Ishikawa (cell line): ENCODE data around the gene ZC3H4.

ENCODE experiments used
- CEBPB ChIP-seq: IDR thresholded peaks from 2 replicates; pipeline ENCODE4 v1.6.1; 2012
- CREB1 ChIP-seq: IDR thresholded peaks from 2 replicates; pipeline ENCODE4 v1.6.1; 2012; ENCODE audit warnings: low read depth
- EGR1 ChIP-seq: IDR thresholded peaks from 2 replicates; pipeline ENCODE4 v1.6.1; 2012
- EP300 ChIP-seq: IDR thresholded peaks from 2 replicates; pipeline ENCODE4 v1.6.1; 2012; ENCODE audit warnings: borderline replicate concordance
- FOXM1 ChIP-seq: IDR thresholded peaks from 2 replicates; pipeline ENCODE4 v1.6.1; 2012; ENCODE audit warnings: low read depth, borderline replicate concordance
- NFIC ChIP-seq: IDR thresholded peaks from 2 replicates; pipeline ENCODE4 v1.6.1; 2012
- RAD21 ChIP-seq: IDR thresholded peaks from 2 replicates; pipeline ENCODE4 v1.6.1; 2012; ENCODE audit warnings: low read depth
- TAF1 ChIP-seq: IDR thresholded peaks from 2 replicates; pipeline ENCODE4 v1.6.1; 2012; ENCODE audit warnings: low read depth, mild to moderate bottlenecking
- TCF12 ChIP-seq: IDR thresholded peaks from 2 replicates; pipeline ENCODE4 v1.6.1; 2012; ENCODE audit warnings: low read depth
- TEAD4 ChIP-seq: IDR thresholded peaks from 2 replicates; pipeline ENCODE4 v1.6.1; 2012
- YY1 ChIP-seq: IDR thresholded peaks from 2 replicates; pipeline ENCODE4 v1.6.1; 2012; ENCODE audit warnings: low read depth
- ZBTB7A ChIP-seq: IDR thresholded peaks from 2 replicates; pipeline ENCODE4 v1.6.1; 2012; ENCODE audit warnings: low read depth
- TF ChIP-seq, protein P1 (sequence below): IDR thresholded peaks from 2 replicates; pipeline ENCODE4 v1.6.1; 2012
- TF ChIP-seq, protein P2 (sequence below): IDR thresholded peaks from 2 replicates; pipeline ENCODE4 v1.6.1; 2012
- TF ChIP-seq, protein P3 (sequence below): IDR thresholded peaks from 2 replicates; pipeline ENCODE4 v1.6.1; 2012; ENCODE audit warnings: low read depth, mild to moderate bottlenecking

The ZC3H4 gene

DNA sequence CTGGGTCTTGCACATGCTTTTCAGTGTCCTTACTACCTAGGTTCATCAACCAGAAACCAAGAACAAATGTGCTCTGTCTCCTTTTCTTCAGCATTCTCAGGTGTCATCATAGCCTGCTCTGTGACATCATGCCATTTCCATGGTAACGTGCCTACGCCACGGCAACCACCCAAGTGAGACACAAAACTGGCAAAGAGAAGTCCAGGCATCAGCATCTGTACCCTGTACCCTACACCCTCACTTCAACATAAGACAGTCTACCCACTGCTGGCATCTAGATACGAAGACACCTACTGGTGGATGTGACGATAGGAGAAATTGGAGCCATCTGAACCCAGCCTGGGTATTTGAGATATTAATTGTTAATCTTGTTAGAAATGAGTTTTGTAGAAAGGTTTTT is 13.3 kb downstream of the ZC3H4 start:
- TF ChIP-seq EGR1: no peak
- no peak for TF ChIP-seq TCF12
- TF ChIP-seq CEBPB: no peak
- TF ChIP-seq NFIC: no peak
- no peak for TF ChIP-seq RAD21
- TF ChIP-seq, protein P1, sequence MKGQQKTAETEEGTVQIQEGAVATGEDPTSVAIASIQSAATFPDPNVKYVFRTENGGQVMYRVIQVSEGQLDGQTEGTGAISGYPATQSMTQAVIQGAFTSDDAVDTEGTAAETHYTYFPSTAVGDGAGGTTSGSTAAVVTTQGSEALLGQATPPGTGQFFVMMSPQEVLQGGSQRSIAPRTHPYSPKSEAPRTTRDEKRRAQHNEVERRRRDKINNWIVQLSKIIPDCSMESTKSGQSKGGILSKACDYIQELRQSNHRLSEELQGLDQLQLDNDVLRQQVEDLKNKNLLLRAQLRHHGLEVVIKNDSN: no peak
- TF ChIP-seq TAF1: no peak
- TF ChIP-seq, protein P2, sequence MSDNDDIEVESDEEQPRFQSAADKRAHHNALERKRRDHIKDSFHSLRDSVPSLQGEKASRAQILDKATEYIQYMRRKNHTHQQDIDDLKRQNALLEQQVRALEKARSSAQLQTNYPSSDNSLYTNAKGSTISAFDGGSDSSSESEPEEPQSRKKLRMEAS: no peak
- no peak for TF ChIP-seq FOXM1
- no peak for TF ChIP-seq ZBTB7A
- TF ChIP-seq YY1: no peak
- TF ChIP-seq CREB1: no peak
- no peak for TF ChIP-seq EP300
- TF ChIP-seq, protein P3, sequence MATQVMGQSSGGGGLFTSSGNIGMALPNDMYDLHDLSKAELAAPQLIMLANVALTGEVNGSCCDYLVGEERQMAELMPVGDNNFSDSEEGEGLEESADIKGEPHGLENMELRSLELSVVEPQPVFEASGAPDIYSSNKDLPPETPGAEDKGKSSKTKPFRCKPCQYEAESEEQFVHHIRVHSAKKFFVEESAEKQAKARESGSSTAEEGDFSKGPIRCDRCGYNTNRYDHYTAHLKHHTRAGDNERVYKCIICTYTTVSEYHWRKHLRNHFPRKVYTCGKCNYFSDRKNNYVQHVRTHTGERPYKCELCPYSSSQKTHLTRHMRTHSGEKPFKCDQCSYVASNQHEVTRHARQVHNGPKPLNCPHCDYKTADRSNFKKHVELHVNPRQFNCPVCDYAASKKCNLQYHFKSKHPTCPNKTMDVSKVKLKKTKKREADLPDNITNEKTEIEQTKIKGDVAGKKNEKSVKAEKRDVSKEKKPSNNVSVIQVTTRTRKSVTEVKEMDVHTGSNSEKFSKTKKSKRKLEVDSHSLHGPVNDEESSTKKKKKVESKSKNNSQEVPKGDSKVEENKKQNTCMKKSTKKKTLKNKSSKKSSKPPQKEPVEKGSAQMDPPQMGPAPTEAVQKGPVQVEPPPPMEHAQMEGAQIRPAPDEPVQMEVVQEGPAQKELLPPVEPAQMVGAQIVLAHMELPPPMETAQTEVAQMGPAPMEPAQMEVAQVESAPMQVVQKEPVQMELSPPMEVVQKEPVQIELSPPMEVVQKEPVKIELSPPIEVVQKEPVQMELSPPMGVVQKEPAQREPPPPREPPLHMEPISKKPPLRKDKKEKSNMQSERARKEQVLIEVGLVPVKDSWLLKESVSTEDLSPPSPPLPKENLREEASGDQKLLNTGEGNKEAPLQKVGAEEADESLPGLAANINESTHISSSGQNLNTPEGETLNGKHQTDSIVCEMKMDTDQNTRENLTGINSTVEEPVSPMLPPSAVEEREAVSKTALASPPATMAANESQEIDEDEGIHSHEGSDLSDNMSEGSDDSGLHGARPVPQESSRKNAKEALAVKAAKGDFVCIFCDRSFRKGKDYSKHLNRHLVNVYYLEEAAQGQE: no peak
- TF ChIP-seq TEAD4: no peak

DNA sequence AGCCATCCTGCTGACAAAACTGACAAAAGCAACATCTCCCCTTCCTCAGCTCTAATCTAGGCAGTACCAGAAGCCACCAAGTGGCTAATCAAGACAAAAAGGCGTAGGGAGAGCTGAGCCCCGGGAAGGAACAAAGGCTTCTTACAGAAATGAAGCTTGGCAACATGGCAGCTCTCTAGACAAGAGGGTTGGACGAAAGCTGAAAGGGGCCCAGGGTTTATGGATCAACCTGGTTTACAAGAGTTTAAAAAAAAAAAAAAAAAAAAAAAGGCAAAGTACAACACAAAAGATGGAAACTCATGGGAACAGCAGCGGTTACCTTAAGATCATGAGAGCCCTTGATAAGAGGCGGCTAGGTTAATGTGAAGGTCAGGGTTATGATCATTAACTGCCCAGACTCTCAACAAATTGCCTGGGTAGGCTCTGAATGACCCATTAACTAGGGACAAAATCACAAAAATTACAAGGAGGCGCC is 14.0 kb downstream of the ZC3H4 start:
- TF ChIP-seq EP300: no peak
- TF ChIP-seq YY1: no peak
- no peak for TF ChIP-seq EGR1
- TF ChIP-seq NFIC: no peak
- TF ChIP-seq, protein P1: no peak
- TF ChIP-seq TCF12: no peak
- TF ChIP-seq TAF1: no peak
- no peak for TF ChIP-seq CEBPB
- TF ChIP-seq ZBTB7A: no peak
- TF ChIP-seq, protein P3: no peak
- no peak for TF ChIP-seq RAD21
- TF ChIP-seq FOXM1: no peak
- TF ChIP-seq, protein P2: no peak
- TF ChIP-seq TEAD4: no peak
- no peak for TF ChIP-seq CREB1

DNA sequence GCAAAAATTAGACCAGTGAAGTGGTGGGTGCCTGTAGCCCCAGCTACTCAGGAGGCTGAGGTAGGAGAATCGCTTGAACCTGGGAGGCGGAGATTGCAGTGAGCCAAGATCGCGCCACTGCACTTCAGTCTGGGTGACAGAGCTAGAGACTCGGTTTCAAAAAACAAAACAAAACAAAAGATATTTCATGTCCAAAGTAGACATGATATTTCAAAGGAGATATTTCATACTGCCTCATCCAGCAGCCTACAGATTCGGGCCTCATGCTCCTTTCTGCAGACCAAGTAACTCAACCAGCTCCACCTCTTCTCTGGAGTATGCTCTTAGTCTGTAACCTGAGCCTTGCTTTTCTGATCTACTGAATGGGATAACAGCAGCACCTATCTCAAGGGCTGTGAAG is 15.0 kb downstream of the ZC3H4 start:
- TF ChIP-seq TEAD4 (no peak), NFIC (no peak), CEBPB (no peak), RAD21 (no peak), YY1 (no peak), TAF1 (no peak), FOXM1 (no peak), EGR1 (no peak), EP300 (no peak), TCF12 (no peak), ZBTB7A (no peak), CREB1 (no peak)
- TF ChIP-seq, protein P1: no peak
- TF ChIP-seq, protein P3: no peak
- TF ChIP-seq, protein P2: no peak
